ENCODE measurements around the gene RARA.
A peak's percentile ranks its signal among the peaks of the same experiment; 100 is the strongest.
"Not testable (repeated sequence)": the region's sequence is repeated elsewhere in the genome, so short reads cannot be mapped to it uniquely, and the experiment has no call there.

Gene RARA

GRCh38 chr17:40358323-40359038, 49.5 kb downstream of the RARA start:
- DNase-seq (ENCODE audit: low spot score): peak; percentile 91

GRCh38 chr17:40360091-40360490, 51.1 kb downstream of the RARA start:
- no peak for DNase-seq (ENCODE audit: low spot score)

GRCh38 chr17:40361063-40361924, 52.3 kb downstream of the RARA start:
- no peak for DNase-seq (ENCODE audit: low spot score)

- no peak for DNase-seq (ENCODE audit: low spot score)
These were observed 53.1 kb downstream of the RARA start for GRCh38 chr17:40361925-40362695.

GRCh38 chr17:40362696-40363110, 53.7 kb downstream of the RARA start:
- no peak for DNase-seq (ENCODE audit: low spot score)

DNA sequence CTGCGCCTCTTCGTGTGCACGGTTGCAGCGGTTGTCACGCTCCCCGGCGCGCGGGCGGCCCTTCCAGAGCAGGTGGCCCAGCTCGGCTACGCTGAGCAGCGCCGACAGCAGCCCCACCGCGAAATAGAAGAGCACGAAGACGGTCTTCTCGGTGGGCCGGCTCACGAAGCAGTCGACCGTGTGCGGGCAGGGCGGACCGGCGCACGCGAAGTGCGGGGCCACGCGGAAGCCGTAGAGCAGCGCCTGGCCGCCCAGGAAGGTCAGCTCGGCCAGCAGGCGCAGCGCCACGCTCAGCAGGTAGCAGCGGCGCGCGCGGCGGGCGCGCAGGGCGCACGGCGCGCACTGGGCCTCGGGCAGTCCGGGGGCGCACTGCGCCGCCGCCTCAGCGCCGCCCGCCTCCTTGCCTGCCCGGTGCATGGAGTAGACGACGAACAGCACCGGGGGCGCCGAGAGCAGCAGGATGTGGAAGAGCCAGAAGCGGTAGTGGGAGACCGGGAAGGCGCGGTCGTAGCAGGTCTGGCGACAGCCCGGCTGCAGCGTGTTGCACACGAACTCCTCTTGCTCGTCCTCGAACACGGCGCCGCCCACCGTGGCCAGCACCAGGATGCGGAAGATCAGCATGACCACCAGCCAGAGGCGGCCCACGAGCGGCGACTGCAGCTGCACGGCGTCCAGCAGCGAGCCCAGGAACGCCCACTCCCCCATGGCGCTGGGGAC, 54.3 kb downstream of the RARA start:
- no peak for DNase-seq (ENCODE audit: low spot score)

DNA sequence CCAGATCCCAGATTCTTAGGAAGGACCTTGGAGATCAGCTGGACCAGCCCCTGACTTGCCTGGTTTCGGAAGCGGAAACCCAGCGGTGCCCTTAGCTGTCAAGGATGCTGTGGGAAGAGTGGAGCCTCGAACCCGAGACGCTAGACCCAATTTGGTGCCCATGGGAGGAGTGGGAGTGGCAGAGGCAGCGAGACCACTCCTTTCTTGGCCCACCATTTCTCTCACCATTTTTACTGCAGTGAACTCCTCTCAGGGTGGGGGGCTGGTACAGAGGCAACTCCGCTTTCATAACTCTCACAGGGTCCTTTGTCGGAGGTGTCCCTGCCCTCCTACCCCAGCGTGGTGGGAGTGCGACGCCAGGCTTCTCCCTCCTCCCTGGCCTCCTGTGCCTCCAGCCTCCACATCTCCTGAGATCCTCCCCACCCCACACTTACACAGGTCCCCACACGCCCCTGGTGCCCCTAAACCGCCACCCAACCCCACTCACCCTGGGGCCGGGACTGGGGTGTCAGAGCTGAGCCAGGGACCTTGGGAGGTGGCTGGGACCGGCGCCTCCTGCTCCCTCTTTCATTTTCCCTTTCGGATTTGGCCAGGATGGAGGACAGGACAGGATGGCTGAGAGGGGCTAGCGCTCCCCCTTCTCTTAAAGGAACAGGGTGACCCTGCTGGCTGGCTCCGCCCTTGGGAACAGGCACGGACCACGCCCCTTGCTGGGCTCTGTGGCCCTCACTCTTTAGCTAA, 55.3 kb downstream of the RARA start, which contains the start of gene GJD3:
TSS of gene GJD3 (minus strand) at position 617 of the 741 bp plus-strand sequence. CDS start 922 bp downstream, outside the sequence.
- no peak for DNase-seq (ENCODE audit: low spot score)

GRCh38 chr17:40364906-40365305, 55.9 kb downstream of the RARA start:
- DNase-seq (ENCODE audit: low spot score): no peak

DNA sequence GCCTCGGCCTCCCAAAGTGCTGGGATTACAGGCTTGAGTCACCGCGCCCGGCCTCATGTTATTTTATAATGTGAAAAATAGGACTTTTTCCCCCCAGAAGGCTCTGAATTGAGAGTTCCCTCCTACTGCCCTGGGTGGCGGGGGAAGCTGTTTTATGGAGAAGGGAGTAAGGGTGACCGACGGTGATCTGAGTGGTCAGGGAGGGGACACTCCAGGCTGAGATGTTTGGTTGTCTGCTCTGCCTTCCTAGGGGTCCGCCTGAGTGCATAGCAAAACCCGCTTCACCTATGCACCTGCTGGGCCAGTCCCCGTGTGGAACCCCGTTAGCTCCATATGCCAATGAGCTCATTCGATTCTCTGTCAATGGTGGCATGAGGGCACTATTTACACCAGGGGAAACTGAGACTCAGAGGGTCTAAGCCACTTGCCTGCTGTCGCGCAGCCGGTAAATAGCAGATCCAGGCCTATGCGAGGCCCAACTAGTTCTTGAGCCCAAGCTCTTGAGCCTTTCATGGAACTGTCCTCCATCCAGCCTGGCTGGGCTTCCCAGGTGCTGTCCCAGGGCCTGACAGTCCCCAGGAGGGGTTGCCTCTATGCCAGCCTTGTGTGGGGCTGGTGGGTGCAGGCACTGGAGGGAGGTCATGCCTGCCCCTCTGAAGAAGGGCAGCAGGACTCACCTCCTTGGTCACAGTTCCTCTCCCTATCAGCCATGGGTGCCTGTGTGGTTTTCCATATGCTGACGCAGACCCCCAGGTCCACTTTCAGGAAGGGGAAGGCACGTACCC, 57.3 kb downstream of the RARA start:
- no peak for DNase-seq (ENCODE audit: low spot score)

DNA sequence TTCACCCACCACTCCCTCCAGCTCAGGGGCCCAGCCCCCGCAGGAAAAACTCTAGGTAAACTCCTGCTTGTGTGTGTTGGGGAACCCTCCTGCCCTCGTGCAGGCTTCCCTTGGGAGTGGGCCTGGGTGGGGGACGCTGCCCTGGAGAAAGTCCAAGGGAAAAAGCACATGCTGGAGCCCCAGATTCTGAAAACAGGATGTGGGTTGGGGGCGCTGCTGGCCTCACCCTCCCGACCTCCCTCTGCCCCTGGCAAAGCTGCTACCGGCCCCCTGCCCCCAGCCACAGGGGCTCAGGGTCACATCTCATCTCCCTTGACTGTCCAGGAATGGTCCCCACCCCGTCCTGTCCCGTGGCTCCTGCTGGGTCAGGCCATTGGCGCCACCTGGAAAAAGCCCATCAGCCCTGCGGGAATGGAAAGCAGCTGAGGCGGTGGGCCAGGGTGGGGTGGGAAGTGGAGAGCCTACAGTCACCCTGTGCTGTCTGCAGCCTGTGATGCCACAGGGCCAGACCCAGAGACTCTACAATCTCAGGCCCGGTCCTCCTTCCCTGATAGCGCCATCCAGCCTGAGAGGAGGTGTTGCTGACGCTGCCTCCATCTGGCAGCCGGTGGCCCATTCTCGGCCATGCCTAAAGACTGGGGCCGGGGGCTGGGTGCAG, 58.0 kb downstream of the RARA start:
- no peak for DNase-seq (ENCODE audit: low spot score)

DNA sequence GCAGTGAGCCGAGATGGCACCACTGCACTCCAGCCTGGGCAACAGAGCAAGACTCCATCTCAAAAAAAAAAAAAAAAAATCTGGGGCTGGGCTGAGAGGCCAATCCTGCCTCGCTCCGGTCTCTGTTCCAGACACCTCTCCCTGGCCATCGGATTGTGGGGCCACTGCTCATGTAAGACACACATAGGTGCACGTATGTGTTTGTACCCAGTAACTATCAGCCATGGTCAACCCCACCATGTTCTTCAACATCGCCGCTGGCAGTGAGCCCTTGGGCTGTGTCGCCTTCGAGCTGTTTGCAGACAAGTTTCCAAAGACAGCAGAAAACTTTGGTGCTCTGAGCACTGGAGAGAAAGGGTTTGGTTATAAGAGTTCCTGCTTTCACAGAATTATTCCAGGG, 58.7 kb downstream of the RARA start:
- not testable (repeated sequence) for DNase-seq (ENCODE audit: low spot score)

- DNase-seq (ENCODE audit: low spot score): no peak
These were observed 60.9 kb downstream of the RARA start for GRCh38 chr17:40369923-40370322.

GRCh38 chr17:40371261-40371929, 62.4 kb downstream of the RARA start:
- DNase-seq (ENCODE audit: low spot score): no peak

DNA sequence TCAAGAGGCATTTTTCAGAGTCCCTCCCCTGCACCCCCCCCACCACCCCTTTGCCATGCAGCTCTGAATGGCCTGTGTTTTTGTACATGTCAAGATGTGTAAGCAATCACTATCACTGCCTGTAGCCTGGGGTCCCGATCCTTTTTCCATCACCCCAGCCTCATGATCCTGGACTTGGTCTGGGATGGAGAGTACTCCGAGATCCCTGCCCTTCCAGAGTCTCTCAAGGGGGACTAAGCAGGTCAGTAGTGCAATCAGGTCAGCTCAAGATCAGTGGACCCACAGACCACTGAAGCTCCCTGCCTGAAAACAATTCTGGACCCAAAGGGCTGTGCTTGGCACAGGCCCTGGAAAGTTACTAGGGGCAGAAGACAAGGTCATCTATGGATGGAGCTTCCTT, 63.1 kb downstream of the RARA start:
- DNase-seq (ENCODE audit: low spot score): no peak

GRCh38 chr17:40372644-40373043, 63.7 kb downstream of the RARA start:
- not testable (repeated sequence) for DNase-seq (ENCODE audit: low spot score)

- DNase-seq (ENCODE audit: low spot score): no peak
These were observed 64.3 kb downstream of the RARA start for GRCh38 chr17:40373324-40373723.

DNA sequence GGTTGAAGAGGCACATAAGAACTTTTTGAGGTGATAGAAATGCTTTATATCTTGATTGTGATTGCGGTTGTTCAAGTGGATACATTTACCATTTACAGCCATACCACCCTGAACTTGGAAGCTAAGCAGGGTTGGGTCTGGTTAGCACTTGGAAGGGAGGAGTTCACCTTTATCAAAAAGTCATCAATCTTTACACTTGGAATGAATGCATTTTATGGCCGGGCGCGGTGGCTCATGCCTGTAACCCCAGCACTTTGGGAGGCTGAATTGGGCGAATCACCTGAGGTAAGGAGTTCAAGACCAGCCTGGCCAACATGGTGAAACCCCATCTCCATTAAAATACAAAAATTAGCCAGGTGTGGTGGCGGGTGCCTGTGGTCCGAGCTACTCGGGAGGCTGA, 65.0 kb downstream of the RARA start:
- DNase-seq (ENCODE audit: low spot score): no peak

- no peak for DNase-seq (ENCODE audit: low spot score)
These were observed 66.0 kb downstream of the RARA start for GRCh38 chr17:40374821-40375498.

DNA sequence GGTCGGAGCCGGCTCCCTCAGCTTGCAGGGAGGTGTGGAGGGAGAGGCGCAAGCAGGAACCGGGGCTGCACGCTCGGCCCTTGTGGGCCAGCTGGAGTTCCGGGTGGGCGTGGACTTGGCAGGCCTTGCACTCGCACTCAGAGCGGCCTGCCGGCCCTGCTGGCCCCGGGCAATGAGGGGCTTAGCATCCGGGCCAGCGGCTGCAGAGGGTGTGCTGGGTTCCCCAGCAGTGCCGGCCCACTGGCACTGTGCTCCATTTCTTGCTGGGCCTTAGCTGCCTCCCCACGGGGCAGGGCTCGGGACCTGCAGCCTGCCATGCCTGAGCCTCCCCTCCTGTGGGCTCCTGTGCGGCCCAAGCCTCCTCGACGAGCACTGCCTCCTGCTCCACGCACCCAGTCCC, 66.8 kb downstream of the RARA start:
- DNase-seq (ENCODE audit: low spot score): not testable (repeated sequence)

Data from COLO829 (cell line).